Measurements from ENCODE around the gene NELL2.

Gene NELL2

DNA sequence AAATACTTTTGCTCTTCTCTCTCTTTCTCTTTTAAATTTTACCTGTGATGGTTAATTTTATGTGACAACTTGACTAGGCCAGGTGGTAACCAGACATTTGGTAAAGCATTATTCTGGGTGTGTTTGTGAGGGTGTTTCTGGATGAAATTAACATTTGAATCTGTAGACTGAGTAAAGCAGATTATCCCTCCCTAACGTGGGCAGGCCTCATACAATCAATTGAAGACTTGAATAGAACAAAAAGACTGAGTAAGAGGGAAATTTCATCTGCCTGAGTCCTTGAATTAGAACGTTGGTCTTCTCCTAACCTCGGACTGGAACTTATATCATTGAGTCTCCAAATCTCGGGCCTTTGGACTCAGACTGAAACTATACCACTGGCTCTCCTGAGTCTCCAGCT is 182.1 kb downstream of the NELL2 start:
- no peak for TF ChIP-seq REST (IDR thresholded peaks at IDR 0.05; ENCODE audit: insufficient read depth in 1 of 2, low read depth in 2 of 2, low read length in 2 of 2)
- TF ChIP-seq TAF1 (IDR thresholded peaks at IDR 0.05; ENCODE audit: borderline replicate concordance, insufficient read depth, low read length) = no peak
- no peak for TF ChIP-seq FOXP2 (optimal IDR thresholded peaks at IDR 0.05; ENCODE audit: borderline replicate concordance, extremely low read depth, extremely low read length, insufficient read depth)
- no peak for TF ChIP-seq POLR2AphosphoS5 (IDR thresholded peaks at IDR 0.05; ENCODE audit: low read depth, low read length)
- no peak for TF ChIP-seq SIN3A (IDR thresholded peaks at IDR 0.05; ENCODE audit: borderline replicate concordance, insufficient read depth, low read length)

GRCh38 chr12:44689587-44689986 is 186.5 kb downstream of the NELL2 start:
- TF ChIP-seq FOXP2 (optimal IDR thresholded peaks at IDR 0.05; ENCODE audit: borderline replicate concordance, extremely low read depth, extremely low read length, insufficient read depth) (no peak), TAF1 (IDR thresholded peaks at IDR 0.05; ENCODE audit: borderline replicate concordance, insufficient read depth, low read length) (no peak), REST (IDR thresholded peaks at IDR 0.05; ENCODE audit: insufficient read depth in 1 of 2, low read depth in 2 of 2, low read length in 2 of 2) (no peak), SIN3A (IDR thresholded peaks at IDR 0.05; ENCODE audit: borderline replicate concordance, insufficient read depth, low read length) (no peak), POLR2AphosphoS5 (IDR thresholded peaks at IDR 0.05; ENCODE audit: low read depth, low read length) (no peak)

DNA sequence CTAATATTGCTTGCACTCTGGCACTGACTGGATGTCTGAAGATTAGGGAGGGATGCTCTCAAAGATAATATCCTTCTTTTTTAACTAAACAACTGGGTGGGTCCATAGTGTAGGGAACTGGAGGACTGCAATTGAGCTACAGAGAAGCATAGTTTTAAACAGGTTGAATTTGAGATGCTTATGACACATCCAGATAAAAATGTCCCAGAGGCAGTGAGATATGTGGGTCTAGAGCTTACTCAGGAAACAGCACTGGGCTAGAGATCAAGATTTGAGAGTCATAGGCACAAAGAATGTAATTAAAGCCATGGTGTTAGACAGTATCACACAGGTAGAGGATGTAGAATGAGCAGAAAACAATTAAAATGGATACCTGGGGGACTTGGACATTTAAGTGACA is 198.4 kb downstream of the NELL2 start:
- TF ChIP-seq POLR2AphosphoS5 (IDR thresholded peaks at IDR 0.05; ENCODE audit: low read depth, low read length) (no peak), REST (IDR thresholded peaks at IDR 0.05; ENCODE audit: insufficient read depth in 1 of 2, low read depth in 2 of 2, low read length in 2 of 2) (no peak), SIN3A (IDR thresholded peaks at IDR 0.05; ENCODE audit: borderline replicate concordance, insufficient read depth, low read length) (no peak), TAF1 (IDR thresholded peaks at IDR 0.05; ENCODE audit: borderline replicate concordance, insufficient read depth, low read length) (no peak), FOXP2 (optimal IDR thresholded peaks at IDR 0.05; ENCODE audit: borderline replicate concordance, extremely low read depth, extremely low read length, insufficient read depth) (no peak)

GRCh38 chr12:44674875-44675274 is 201.2 kb downstream of the NELL2 start:
- no peak for TF ChIP-seq POLR2AphosphoS5 (IDR thresholded peaks at IDR 0.05; ENCODE audit: low read depth, low read length)
- TF ChIP-seq SIN3A (IDR thresholded peaks at IDR 0.05; ENCODE audit: borderline replicate concordance, insufficient read depth, low read length) = no peak
- no peak for TF ChIP-seq TAF1 (IDR thresholded peaks at IDR 0.05; ENCODE audit: borderline replicate concordance, insufficient read depth, low read length)
- TF ChIP-seq FOXP2 (optimal IDR thresholded peaks at IDR 0.05; ENCODE audit: borderline replicate concordance, extremely low read depth, extremely low read length, insufficient read depth) = no peak
- TF ChIP-seq REST (IDR thresholded peaks at IDR 0.05; ENCODE audit: insufficient read depth in 1 of 2, low read depth in 2 of 2, low read length in 2 of 2) = no peak

- TF ChIP-seq REST (IDR thresholded peaks at IDR 0.05; ENCODE audit: insufficient read depth in 1 of 2, low read depth in 2 of 2, low read length in 2 of 2) = no peak
- no peak for TF ChIP-seq POLR2AphosphoS5 (IDR thresholded peaks at IDR 0.05; ENCODE audit: low read depth, low read length)
- no peak for TF ChIP-seq FOXP2 (optimal IDR thresholded peaks at IDR 0.05; ENCODE audit: borderline replicate concordance, extremely low read depth, extremely low read length, insufficient read depth)
- no peak for TF ChIP-seq TAF1 (IDR thresholded peaks at IDR 0.05; ENCODE audit: borderline replicate concordance, insufficient read depth, low read length)
- no peak for TF ChIP-seq SIN3A (IDR thresholded peaks at IDR 0.05; ENCODE audit: borderline replicate concordance, insufficient read depth, low read length)
These were observed 202.3 kb downstream of the NELL2 start for GRCh38 chr12:44673811-44674210.

All from PFSK-1 (cell line).